Epithelial cell of proximal tubule (primary cell): ENCODE results near the gene VEGFC. TPM values are rescaled to one million over a fixed set of nuclear protein-coding genes. Genes with fewer than 3 reads are reported as not detected.

Source experiments
- DNase-seq: peaks from one replicate; pipeline ENCODE4 v3.0.0-alpha.2; 2011; ENCODE audit warnings: low read depth
- H3K4me3 ChIP-seq: 2 replicates; pipeline ENCODE4 v1.5.1; 2011; ENCODE audit warnings: low read depth, mild to moderate bottlenecking, low read length
- total RNA-seq: library from RNA; depleted of rRNA; stranded (reverse); fragments of >200 nt; gene quantifications from 2 replicates; pipeline ENCODE4 v1.2.3, GENCODE V29; 2015
- TF ChIP-seq, protein P1 (sequence below): conservative IDR thresholded peaks from 2 replicates; pipeline ENCODE4 v1.5.1; 2012; ENCODE audit warnings: low read depth, mild to moderate bottlenecking, low read length

The VEGFC gene
- total RNA-seq, 1 donor from 2014 or later: 11.0 TPM

DNA sequence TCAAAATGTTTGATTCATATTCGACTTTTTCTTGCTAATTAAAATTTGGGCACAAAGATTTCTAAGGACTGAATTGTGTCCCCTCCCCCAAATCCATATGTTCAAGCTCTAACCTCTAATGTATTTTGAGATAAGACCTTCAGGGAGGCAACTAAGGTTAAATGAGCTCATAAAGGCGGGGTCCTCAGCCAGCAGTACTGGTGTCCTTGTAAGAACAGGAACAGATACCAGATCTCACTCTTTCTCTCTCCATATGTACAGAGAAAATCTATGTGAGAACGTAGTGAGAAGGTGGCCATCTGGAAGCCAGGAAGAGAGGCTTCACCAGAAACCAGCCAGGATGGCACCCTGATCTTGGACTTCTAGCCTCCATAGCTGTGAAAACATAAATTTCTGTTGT, 116.9 kb downstream of the VEGFC start:
- DNase-seq: no peak
- no peak overlapping the region for H3K4me3 ChIP-seq
- TF ChIP-seq, protein P1, sequence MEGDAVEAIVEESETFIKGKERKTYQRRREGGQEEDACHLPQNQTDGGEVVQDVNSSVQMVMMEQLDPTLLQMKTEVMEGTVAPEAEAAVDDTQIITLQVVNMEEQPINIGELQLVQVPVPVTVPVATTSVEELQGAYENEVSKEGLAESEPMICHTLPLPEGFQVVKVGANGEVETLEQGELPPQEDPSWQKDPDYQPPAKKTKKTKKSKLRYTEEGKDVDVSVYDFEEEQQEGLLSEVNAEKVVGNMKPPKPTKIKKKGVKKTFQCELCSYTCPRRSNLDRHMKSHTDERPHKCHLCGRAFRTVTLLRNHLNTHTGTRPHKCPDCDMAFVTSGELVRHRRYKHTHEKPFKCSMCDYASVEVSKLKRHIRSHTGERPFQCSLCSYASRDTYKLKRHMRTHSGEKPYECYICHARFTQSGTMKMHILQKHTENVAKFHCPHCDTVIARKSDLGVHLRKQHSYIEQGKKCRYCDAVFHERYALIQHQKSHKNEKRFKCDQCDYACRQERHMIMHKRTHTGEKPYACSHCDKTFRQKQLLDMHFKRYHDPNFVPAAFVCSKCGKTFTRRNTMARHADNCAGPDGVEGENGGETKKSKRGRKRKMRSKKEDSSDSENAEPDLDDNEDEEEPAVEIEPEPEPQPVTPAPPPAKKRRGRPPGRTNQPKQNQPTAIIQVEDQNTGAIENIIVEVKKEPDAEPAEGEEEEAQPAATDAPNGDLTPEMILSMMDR: no peak

DNA sequence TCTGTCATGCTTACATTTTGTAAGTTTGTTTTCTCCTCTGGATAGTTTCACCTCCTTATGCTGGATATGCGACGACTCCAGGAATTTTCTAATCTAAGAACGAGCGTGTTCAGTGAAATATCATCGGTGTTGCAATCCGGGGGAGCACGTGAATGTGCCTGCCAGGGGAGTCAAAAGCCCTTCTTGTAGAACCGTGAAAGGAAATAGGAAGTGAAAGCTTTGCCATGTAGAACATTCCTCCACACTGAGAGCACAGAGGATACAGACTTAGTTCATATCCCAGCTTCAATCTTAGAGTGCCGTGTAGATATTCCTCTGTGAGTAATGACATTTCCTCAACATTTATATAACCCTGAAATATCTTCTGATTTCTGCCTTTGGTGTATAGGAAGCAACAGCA, 121.2 kb downstream of the VEGFC start:
- DNase-seq: no peak
- TF ChIP-seq, protein P1: no peak
- no peak overlapping the region for H3K4me3 ChIP-seq

DNA sequence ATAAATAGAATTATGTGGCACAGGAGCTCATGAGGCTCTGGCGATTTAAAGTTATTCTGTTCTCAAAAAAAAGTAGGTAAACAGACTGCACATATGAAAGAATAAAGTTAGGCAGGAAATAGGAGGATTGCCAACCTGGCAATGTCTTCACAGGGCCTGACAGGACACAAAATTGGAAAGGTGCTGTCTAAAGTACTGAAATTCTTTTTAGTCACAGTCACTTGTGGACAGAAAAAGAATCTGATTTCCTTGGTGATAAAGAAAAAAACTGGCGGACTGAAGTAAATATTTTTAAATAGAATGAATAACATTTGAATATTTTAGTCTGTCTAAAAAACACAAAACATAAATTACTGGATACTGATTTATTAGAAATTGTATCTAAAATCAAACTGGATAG, 124.4 kb downstream of the VEGFC start:
- DNase-seq: no peak
- TF ChIP-seq, protein P1: no peak
- no peak overlapping the region for H3K4me3 ChIP-seq

DNA sequence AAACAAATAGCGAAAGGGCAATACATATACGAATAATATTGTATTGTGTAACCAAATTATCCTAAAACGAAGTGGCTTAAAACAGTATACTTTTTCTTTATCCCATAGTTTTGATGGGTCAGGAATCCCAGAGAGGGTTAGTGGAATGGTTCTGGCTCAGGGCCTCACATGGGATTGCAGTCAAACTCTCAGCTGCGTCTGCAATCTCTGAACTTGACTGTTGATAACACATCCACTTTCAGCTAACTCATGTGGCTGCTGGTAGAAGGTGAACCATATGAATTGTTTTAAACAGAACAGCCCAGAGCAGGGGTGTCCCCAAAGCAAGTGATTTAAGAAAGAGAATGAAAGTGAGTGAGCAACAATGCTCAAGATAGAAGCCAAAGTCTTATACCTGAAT, 127.8 kb downstream of the VEGFC start:
- DNase-seq: no peak
- no peak overlapping the region for H3K4me3 ChIP-seq
- TF ChIP-seq, protein P1: no peak

DNA sequence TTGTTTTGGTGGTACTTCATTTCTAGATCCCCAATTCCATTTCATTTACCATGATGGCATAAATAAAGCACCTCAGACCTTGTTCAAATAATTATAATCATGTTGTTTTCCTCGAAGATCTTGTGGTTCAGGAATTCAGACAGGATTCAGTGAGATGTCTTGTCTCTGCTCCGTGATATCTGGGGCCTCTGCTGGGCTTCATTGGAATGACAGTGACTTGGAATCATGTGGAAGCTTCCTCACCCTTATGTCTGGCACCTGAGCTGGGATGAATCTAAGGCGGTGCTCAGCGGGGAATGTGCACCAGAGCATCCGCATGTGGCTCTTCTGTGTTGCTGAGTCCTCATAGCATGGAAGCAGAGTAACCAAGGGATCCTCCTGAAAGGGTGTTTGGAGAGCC, 132.2 kb downstream of the VEGFC start:
- H3K4me3 ChIP-seq: no peak overlapping the region
- DNase-seq: no peak
- TF ChIP-seq, protein P1: peak; percentile 45

DNA sequence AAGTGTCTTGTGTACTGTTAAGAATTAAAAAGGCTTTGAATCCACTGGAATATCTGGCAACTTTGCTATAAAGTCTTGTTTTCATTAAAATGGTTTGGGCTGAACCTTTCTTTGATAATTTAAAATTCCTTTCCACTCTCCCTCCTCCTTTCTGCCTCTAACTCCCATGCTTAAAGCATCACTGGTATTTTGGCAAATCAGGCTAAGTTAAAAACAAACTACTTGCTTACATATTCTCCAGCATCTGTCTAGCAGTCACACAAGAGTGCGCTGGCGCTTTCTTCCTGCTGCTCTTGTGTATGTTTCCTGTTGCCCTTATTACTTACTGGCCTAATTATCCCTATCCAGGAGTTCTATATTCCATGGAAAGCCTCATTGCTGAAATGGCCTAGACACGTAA, 136.6 kb downstream of the VEGFC start:
- no peak for DNase-seq
- H3K4me3 ChIP-seq: no peak overlapping the region
- TF ChIP-seq, protein P1: no peak

DNA sequence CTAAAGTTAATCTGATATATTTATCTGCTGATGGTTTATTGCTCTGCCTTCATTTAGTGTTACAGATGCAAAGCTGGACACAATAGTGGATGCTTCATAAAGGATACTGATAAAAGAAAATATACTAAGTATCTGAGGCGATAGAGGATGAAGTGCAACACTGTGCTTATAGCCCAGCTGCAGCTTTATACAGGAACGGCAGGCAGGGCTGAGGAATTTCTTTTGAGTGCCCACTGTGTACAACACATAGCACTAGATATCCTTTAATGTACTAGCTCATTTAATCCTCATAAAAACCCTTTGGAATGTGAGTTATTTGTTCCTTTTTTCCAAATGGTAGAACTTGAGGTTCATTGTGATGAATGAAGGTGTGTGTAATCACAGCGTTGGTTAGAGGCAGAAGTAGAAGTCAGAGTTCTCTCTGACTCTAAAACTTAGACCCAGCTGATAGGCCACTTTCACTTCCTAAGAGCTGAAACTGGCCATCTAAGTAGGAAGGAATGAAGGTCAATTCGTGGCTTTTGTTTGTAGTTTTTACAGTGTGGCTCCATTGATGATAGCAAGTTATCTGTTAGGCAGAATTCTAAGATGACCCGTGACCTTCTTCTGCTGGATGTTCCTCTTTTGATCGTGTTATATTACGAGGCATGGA, 138.0 kb downstream of the VEGFC start:
- DNase-seq: no peak
- H3K4me3 ChIP-seq: no peak overlapping the region
- TF ChIP-seq, protein P1: no peak
